ENCODE measurements around the gene THOC6. TPM values are rescaled to one million over a fixed set of nuclear protein-coding genes. Genes with fewer than 3 reads are reported as not detected.

THOC6 gene
- polyA plus RNA-seq, 1 donor from 2014 or later = 11.4 TPM

DNA sequence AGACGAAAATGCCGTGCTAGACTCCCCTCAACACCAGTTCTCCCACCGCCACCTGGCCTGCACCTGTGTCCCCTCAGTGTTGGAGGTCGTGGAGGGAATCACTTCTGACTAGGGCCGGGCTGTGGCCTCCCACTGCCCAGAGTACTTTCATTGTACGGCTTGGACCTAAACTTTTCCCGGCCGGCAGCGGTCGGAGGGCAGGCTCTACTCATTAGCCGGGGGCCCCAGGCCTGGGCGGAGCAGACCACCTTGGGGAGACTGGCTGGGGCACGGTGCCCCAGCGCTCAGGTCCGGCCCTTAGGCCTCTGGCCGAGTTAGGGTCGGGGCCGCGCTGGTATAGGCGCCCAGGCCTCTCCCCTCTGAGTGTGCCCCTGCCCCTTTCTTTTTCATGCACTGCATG lies 6.5 kb upstream of the THOC6 start (continued):
- TF ChIP-seq, protein P1, sequence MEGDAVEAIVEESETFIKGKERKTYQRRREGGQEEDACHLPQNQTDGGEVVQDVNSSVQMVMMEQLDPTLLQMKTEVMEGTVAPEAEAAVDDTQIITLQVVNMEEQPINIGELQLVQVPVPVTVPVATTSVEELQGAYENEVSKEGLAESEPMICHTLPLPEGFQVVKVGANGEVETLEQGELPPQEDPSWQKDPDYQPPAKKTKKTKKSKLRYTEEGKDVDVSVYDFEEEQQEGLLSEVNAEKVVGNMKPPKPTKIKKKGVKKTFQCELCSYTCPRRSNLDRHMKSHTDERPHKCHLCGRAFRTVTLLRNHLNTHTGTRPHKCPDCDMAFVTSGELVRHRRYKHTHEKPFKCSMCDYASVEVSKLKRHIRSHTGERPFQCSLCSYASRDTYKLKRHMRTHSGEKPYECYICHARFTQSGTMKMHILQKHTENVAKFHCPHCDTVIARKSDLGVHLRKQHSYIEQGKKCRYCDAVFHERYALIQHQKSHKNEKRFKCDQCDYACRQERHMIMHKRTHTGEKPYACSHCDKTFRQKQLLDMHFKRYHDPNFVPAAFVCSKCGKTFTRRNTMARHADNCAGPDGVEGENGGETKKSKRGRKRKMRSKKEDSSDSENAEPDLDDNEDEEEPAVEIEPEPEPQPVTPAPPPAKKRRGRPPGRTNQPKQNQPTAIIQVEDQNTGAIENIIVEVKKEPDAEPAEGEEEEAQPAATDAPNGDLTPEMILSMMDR (IDR thresholded peaks at IDR 0.05; ENCODE audit: poor library complexity, severe bottlenecking) = no peak
- TF ChIP-seq MXI1 (conservative IDR thresholded peaks at IDR 0.05; ENCODE audit: poor library complexity, severe bottlenecking) (no peak), EP300 (conservative IDR thresholded peaks at IDR 0.05; ENCODE audit: poor library complexity, severe bottlenecking) (no peak)

DNA sequence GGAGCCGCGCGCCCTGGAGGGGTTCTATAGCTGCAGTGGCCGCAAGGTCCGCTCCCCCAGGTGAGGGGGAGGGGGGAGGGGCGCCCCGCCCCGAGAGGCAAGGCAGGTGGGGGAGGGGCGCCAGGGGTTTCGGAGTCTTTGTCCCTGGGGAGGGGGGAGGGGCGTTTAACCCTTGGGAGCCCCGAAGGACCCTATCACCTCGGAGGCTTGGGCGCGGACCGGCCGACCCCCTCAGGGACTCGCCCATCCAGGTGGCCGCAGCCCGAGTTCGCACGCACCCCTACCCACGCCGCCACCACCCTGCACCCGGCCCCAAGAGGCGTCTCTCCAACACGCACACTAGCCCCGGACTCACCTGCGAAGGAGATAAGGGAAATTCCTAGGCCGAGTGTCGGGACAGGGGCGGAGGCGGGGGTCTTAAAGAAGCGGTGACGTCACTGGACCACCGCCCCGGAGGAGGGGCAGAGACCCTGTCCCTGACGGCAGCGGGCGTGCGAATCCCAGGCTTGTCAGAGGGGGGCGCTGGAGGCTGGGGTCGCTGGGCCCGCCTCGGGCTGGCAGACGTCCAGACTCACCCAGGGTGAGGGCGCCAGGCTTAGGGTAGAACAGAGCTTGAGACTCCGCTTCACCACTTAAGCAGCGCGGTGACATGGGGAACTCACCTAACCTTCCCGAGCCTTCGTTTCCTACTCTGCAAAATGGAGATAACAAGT lies 5.9 kb upstream of the THOC6 start, which contains the start of gene CLDN6:
Gene CLDN6, minus strand, starts transcription at position 390 of the 713 bp plus-strand sequence. CDS start 2,162 bp downstream, outside the sequence.
- Histone ChIP-seq H3F3A (ENCODE audit: insufficient read depth, low read length, poor library complexity, severe bottlenecking) (no peaks in the 10 kb centered on the region), H3K9me3 (ENCODE audit: low read length) (no peaks in the 10 kb centered on the region), H3K27ac (ENCODE audit: low read length) (no peak within 1 kb of the TSS), H3K4me2 (ENCODE audit: low read length) (no peak within 1 kb of the TSS), H4K20me1 (ENCODE audit: insufficient read depth) (no peaks in the 10 kb centered on the region), H2AFZ (ENCODE audit: low read depth, low read length) (no peak within 1 kb of the TSS), H3K79me2 (replicated peaks; ENCODE audit: insufficient read depth, low read length) (no peaks in the 10 kb centered on the region), H3K4me3 (ENCODE audit: low read length) (peak within 1 kb of the TSS; percentile 35), H3K27me3 (ENCODE audit: insufficient read depth, low read depth, low read length) (peaks cover 38% of the 10 kb centered on the region), H3K9ac (ENCODE audit: low read length) (no peak within 1 kb of the TSS), H3K36me3 (ENCODE audit: insufficient read depth, low read length) (no peaks in the 10 kb centered on the region), H3K9me2 (ENCODE audit: insufficient read depth, low read length) (no peaks in the 10 kb centered on the region)
- TF ChIP-seq, protein P1 (IDR thresholded peaks at IDR 0.05; ENCODE audit: poor library complexity, severe bottlenecking) = peak; percentile 55
- no peak for TF ChIP-seq MXI1 (conservative IDR thresholded peaks at IDR 0.05; ENCODE audit: poor library complexity, severe bottlenecking)

DNA sequence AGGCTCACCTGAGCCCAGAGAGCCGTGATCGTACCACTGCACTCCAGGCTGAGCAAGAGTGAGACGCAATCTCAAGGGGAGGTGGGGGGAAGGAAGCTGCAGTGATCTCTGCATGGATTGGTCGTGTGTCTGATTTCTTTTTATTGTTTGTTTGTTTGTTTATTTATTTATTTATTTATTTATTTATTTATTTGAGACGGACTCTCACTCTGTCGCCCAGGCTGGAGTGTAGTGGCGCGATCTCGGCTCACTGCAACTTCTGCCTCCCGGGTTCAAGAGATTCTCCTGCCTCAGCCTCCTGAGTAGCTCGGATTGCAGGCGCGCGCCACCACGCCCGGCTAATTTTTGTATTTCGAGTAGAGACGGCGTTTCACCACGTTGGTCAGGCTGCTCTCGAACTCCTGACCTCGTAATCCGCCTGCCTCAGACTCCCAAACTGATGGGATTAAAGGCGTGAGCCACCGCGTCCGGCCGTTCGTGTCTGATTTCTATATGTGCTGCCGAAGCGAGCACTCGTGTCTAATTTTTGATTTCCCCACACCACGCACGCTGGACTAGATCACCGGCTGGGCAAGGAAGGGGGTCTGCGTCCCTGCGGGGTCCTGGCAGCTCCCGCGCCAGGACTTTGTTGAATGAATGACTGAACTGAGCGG lies 4.1 kb upstream of the THOC6 start:
- Histone ChIP-seq H3K4me3 (ENCODE audit: low read length) (peak overlapping the region; percentile 55), H3K27ac (ENCODE audit: low read length) (no peak overlapping the region), H3K9ac (ENCODE audit: low read length) (no peak overlapping the region), H3F3A (ENCODE audit: insufficient read depth, low read length, poor library complexity, severe bottlenecking) (no peaks in the 10 kb centered on the region), H3K36me3 (ENCODE audit: insufficient read depth, low read length) (no peaks in the 10 kb centered on the region), H4K20me1 (ENCODE audit: insufficient read depth) (no peaks in the 10 kb centered on the region), H3K4me2 (ENCODE audit: low read length) (no peak overlapping the region), H3K9me3 (ENCODE audit: low read length) (no peaks in the 10 kb centered on the region), H3K79me2 (replicated peaks; ENCODE audit: insufficient read depth, low read length) (no peaks in the 10 kb centered on the region), H3K9me2 (ENCODE audit: insufficient read depth, low read length) (no peaks in the 10 kb centered on the region), H2AFZ (ENCODE audit: low read depth, low read length) (no peak overlapping the region), H3K27me3 (ENCODE audit: insufficient read depth, low read depth, low read length) (peaks cover 38% of the 10 kb centered on the region)
- TF ChIP-seq MXI1 (conservative IDR thresholded peaks at IDR 0.05; ENCODE audit: poor library complexity, severe bottlenecking) (no peak), EP300 (conservative IDR thresholded peaks at IDR 0.05; ENCODE audit: poor library complexity, severe bottlenecking) (no peak), EZH2 (IDR thresholded peaks at IDR 0.05; ENCODE audit: borderline replicate concordance, insufficient read depth, low read length, poor library complexity, severe bottlenecking) (no peak), TAF1 (IDR thresholded peaks at IDR 0.05; ENCODE audit: low read depth) (no peak), POLR2AphosphoS5 (IDR thresholded peaks at IDR 0.05) (no peak), SMC3 (conservative IDR thresholded peaks at IDR 0.05; ENCODE audit: poor library complexity) (no peak)
- TF ChIP-seq, protein P1 (IDR thresholded peaks at IDR 0.05; ENCODE audit: poor library complexity, severe bottlenecking) = no peak
- TF ChIP-seq, protein P2, sequence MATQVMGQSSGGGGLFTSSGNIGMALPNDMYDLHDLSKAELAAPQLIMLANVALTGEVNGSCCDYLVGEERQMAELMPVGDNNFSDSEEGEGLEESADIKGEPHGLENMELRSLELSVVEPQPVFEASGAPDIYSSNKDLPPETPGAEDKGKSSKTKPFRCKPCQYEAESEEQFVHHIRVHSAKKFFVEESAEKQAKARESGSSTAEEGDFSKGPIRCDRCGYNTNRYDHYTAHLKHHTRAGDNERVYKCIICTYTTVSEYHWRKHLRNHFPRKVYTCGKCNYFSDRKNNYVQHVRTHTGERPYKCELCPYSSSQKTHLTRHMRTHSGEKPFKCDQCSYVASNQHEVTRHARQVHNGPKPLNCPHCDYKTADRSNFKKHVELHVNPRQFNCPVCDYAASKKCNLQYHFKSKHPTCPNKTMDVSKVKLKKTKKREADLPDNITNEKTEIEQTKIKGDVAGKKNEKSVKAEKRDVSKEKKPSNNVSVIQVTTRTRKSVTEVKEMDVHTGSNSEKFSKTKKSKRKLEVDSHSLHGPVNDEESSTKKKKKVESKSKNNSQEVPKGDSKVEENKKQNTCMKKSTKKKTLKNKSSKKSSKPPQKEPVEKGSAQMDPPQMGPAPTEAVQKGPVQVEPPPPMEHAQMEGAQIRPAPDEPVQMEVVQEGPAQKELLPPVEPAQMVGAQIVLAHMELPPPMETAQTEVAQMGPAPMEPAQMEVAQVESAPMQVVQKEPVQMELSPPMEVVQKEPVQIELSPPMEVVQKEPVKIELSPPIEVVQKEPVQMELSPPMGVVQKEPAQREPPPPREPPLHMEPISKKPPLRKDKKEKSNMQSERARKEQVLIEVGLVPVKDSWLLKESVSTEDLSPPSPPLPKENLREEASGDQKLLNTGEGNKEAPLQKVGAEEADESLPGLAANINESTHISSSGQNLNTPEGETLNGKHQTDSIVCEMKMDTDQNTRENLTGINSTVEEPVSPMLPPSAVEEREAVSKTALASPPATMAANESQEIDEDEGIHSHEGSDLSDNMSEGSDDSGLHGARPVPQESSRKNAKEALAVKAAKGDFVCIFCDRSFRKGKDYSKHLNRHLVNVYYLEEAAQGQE (IDR thresholded peaks at IDR 0.05; ENCODE audit: borderline replicate concordance) = no peak
